Forelimb muscle (tissue), 1 donor: Measurements from ENCODE around the gene PRPF40B. TPM values are rescaled to one million over a fixed set of nuclear protein-coding genes. Genes with fewer than 3 reads are reported as not detected.

ENCODE experiments used
- DNase-seq: peaks from one replicate; pipeline ENCODE4 v3.0.0-alpha.2; 2013; ENCODE audit warnings: low read depth
- polyA plus RNA-seq: library from polyadenylated mRNA; unstranded; fragments of 120-200 nt; gene quantifications from one replicate; pipeline ENCODE4 v1.2.1, GENCODE V29; 2013; ENCODE audit not compliant: insufficient read length

Gene PRPF40B
- polyA plus RNA-seq, 1 donor = 13.6 TPM

- DNase-seq = no peak
These were observed 61.0 kb downstream of the PRPF40B start for GRCh38 chr12:49684310-49684854.

GRCh38 chr12:49687941-49688340 is 64.6 kb downstream of the PRPF40B start:
- no peak for DNase-seq

GRCh38 chr12:49689237-49689636 is 65.9 kb downstream of the PRPF40B start:
- no peak for DNase-seq

GRCh38 chr12:49689785-49690184 is 66.4 kb downstream of the PRPF40B start:
- no peak for DNase-seq

GRCh38 chr12:49692851-49693250 is 69.5 kb downstream of the PRPF40B start:
- no peak for DNase-seq

- no peak for DNase-seq
These were observed 70.6 kb downstream of the PRPF40B start for GRCh38 chr12:49693931-49694444.

Other genes starting within 250 kb of the PRPF40B start
- gene KCNH3, start 84.5 kb upstream of the PRPF40B start, polyA plus RNA-seq = 1.7 TPM
- gene MCRS1, start 55.4 kb upstream of the PRPF40B start, polyA plus RNA-seq = 57.4 TPM
- gene FAM186B, start 17.9 kb upstream of the PRPF40B start, polyA plus RNA-seq = 1.8 TPM
- 22.2 TPM for gene FMNL3, start 83.8 kb downstream of the PRPF40B start, polyA plus RNA-seq
- 241 TPM for gene TMBIM6, start 118.0 kb downstream of the PRPF40B start, polyA plus RNA-seq
- gene NCKAP5L, start 204.9 kb downstream of the PRPF40B start, polyA plus RNA-seq = 42.4 TPM
- 5.6 TPM for gene BCDIN3D, start 219.5 kb downstream of the PRPF40B start, polyA plus RNA-seq